ENCODE data around the gene FCN1.

FCN1 gene

DNA sequence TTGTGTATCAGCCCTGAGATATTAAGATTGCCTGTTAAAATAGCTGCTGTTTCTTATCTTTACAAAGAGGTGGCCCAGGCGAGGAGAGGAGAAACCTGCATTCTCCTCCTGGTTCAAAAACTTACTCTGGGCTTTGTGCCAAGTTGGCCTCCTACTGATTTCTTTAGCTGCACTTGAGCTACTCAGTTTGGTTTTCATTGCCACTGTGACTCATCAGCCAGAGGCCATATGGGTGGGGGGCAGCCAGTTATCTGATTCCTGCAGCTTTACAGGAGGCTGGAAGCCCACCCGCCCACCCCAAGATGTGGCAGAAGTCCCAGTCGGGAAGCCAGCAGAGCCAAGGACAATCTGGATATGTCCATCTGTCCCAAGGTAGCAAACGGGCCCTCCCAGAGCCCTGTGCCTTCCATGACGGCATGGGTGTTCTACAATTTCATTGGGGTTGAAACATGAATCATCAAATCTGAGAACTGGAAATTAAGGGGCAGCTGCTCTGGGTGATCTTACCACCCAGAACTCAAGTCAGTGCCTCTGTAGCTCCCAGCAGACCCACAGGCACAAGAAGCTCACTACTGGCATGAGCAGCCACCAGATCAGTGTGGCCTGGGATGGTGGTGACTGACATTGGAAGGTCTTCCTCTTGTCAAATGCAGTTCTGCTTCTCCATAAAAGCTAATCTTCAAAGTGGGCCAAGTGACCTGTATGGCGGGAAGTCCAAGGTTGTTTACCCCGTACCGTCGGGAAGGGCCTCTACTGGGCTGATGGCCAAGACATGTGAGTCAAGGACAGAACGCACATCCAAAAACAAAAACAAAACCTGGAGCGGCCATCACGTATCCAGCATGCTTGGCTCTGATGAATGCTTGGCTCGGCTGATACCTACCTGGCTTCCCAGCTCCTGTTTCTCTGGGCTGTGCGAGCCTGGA, 21.5 kb downstream of the FCN1 start:
- H3K4me3 ChIP-seq (ENCODE audit: low read length, poor library complexity, severe bottlenecking): no peak overlapping the region
- TF ChIP-seq EZH2phosphoT487 (IDR thresholded peaks at IDR 0.05; ENCODE audit: borderline replicate concordance): no peak
- TF ChIP-seq, protein P1, sequence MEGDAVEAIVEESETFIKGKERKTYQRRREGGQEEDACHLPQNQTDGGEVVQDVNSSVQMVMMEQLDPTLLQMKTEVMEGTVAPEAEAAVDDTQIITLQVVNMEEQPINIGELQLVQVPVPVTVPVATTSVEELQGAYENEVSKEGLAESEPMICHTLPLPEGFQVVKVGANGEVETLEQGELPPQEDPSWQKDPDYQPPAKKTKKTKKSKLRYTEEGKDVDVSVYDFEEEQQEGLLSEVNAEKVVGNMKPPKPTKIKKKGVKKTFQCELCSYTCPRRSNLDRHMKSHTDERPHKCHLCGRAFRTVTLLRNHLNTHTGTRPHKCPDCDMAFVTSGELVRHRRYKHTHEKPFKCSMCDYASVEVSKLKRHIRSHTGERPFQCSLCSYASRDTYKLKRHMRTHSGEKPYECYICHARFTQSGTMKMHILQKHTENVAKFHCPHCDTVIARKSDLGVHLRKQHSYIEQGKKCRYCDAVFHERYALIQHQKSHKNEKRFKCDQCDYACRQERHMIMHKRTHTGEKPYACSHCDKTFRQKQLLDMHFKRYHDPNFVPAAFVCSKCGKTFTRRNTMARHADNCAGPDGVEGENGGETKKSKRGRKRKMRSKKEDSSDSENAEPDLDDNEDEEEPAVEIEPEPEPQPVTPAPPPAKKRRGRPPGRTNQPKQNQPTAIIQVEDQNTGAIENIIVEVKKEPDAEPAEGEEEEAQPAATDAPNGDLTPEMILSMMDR (conservative IDR thresholded peaks at IDR 0.05; ENCODE audit: low read length): no peak

DNA sequence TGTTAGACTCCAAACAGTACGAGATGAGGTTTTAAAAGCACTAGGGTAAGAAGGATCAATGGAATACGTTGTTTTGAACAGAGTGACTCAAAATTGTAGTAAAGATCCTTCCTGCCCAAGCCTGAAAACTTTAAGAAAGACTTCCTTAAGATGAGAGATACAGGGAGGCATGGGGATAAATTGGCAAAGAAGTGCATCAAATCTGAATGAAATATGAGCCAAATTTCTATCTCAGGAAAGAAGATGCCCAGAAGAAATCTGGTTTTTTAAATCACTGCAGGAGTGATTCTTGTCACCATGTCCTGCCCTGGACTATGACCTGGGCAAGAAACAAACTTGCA, 22.2 kb downstream of the FCN1 start:
- peaks cover 22% of the 10 kb centered on the region; the same call in 1 of the 2 replicates for H3K9me3 ChIP-seq (ENCODE audit: insufficient read depth, low read depth, low read length)

More for the DNA sequence above, 21.5 kb downstream of the FCN1 start:
- Histone ChIP-seq H3F3A (ENCODE audit: low read depth) (no peaks in the 10 kb centered on the region), H2AFZ (ENCODE audit: low read length) (no peak overlapping the region), H4K20me1 (ENCODE audit: insufficient read depth, low read length, poor library complexity, severe bottlenecking) (no peaks in the 10 kb centered on the region), H3K9ac (ENCODE audit: low read depth, low read length, poor library complexity, severe bottlenecking) (no peak overlapping the region), H3K4me1 (ENCODE audit: insufficient read depth, low read length, poor library complexity, severe bottlenecking) (no peaks in the 10 kb centered on the region), H3K4me2 (ENCODE audit: low read depth, low read length, poor library complexity, severe bottlenecking) (no peak overlapping the region), H3K36me3 (ENCODE audit: insufficient read depth, low read length) (no peaks in the 10 kb centered on the region), H3K9me2 (replicated peaks; ENCODE audit: low read depth, low read length) (no peaks in the 10 kb centered on the region), H3K27me3 (ENCODE audit: insufficient read depth, low read length, poor library complexity, severe bottlenecking) (no peaks in the 10 kb centered on the region), H3K9me3 (ENCODE audit: insufficient read depth, low read depth, low read length) (peaks cover 22% of the 10 kb centered on the region; the same call in 1 of the 2 replicates), H3K79me2 (ENCODE audit: insufficient read depth, low read length) (no peaks in the 10 kb centered on the region)

DNA sequence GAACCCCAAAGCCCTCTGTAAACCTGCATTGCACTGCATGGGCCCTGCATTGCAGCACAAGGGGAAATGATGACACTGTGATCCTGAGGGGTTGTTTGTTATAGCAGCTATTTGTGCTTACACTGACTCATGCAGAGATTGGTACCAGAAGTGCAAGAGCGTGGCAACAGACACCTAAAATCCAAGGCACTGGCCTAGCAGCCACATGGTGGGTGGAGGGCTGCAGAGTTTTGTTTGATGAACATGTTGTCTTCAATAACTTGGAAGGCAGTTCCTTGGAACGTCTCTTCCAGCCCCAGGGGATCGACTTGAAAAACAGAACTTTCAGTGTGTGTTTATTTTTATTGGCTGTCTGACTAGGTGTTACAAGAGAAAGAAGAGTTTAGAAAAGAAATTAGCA, 22.6 kb downstream of the FCN1 start:
- Histone ChIP-seq H3K9me2 (replicated peaks; ENCODE audit: low read depth, low read length) (no peaks in the 10 kb centered on the region), H4K20me1 (ENCODE audit: insufficient read depth, low read length, poor library complexity, severe bottlenecking) (no peaks in the 10 kb centered on the region), H3F3A (ENCODE audit: low read depth) (no peaks in the 10 kb centered on the region), H3K4me2 (ENCODE audit: low read depth, low read length, poor library complexity, severe bottlenecking) (no peak overlapping the region), H3K4me1 (ENCODE audit: insufficient read depth, low read length, poor library complexity, severe bottlenecking) (no peaks in the 10 kb centered on the region), H3K9me3 (ENCODE audit: insufficient read depth, low read depth, low read length) (peaks cover 22% of the 10 kb centered on the region; the same call in 1 of the 2 replicates), H3K79me2 (ENCODE audit: insufficient read depth, low read length) (no peaks in the 10 kb centered on the region), H3K9ac (ENCODE audit: low read depth, low read length, poor library complexity, severe bottlenecking) (no peak overlapping the region), H3K36me3 (ENCODE audit: insufficient read depth, low read length) (no peaks in the 10 kb centered on the region), H2AFZ (ENCODE audit: low read length) (no peak overlapping the region), H3K4me3 (ENCODE audit: low read length, poor library complexity, severe bottlenecking) (no peak overlapping the region), H3K27me3 (ENCODE audit: insufficient read depth, low read length, poor library complexity, severe bottlenecking) (no peaks in the 10 kb centered on the region)
- TF ChIP-seq, protein P1 (conservative IDR thresholded peaks at IDR 0.05; ENCODE audit: low read length): no peak
- no peak for TF ChIP-seq EZH2phosphoT487 (IDR thresholded peaks at IDR 0.05; ENCODE audit: borderline replicate concordance)

More for the DNA sequence above, 22.2 kb downstream of the FCN1 start:
- H3F3A ChIP-seq (ENCODE audit: low read depth): no peaks in the 10 kb centered on the region
- TF ChIP-seq, protein P1 (conservative IDR thresholded peaks at IDR 0.05; ENCODE audit: low read length): no peak
- TF ChIP-seq EZH2phosphoT487 (IDR thresholded peaks at IDR 0.05; ENCODE audit: borderline replicate concordance): no peak
- H3K9ac ChIP-seq (ENCODE audit: low read depth, low read length, poor library complexity, severe bottlenecking): no peak overlapping the region
- H3K4me2 ChIP-seq (ENCODE audit: low read depth, low read length, poor library complexity, severe bottlenecking): no peak overlapping the region
- H2AFZ ChIP-seq (ENCODE audit: low read length): no peak overlapping the region
- no peak overlapping the region for H3K4me3 ChIP-seq (ENCODE audit: low read length, poor library complexity, severe bottlenecking)
- no peaks in the 10 kb centered on the region for H3K4me1 ChIP-seq (ENCODE audit: insufficient read depth, low read length, poor library complexity, severe bottlenecking)
- no peaks in the 10 kb centered on the region for H3K27me3 ChIP-seq (ENCODE audit: insufficient read depth, low read length, poor library complexity, severe bottlenecking)
- no peaks in the 10 kb centered on the region for H3K79me2 ChIP-seq (ENCODE audit: insufficient read depth, low read length)
- H3K9me2 ChIP-seq (replicated peaks; ENCODE audit: low read depth, low read length): no peaks in the 10 kb centered on the region
- H3K36me3 ChIP-seq (ENCODE audit: insufficient read depth, low read length): no peaks in the 10 kb centered on the region
- no peaks in the 10 kb centered on the region for H4K20me1 ChIP-seq (ENCODE audit: insufficient read depth, low read length, poor library complexity, severe bottlenecking)

Data from Loucy (cell line).